Panc1 (cell line): Measurements from ENCODE around the gene NPTXR. TPM values are rescaled to one million over a fixed set of nuclear protein-coding genes. Genes with fewer than 3 reads are reported as not detected.

Source experiments
- ATAC-seq: fragments of 200-7000 bp; cut with Tn5 transposase; 2 replicates; pipeline ENCODE4 v1.9.1; 2020; ENCODE audit warnings: mild to moderate bottlenecking, moderate library complexity
- BruUV-seq: library from RNA; stranded (reverse); fragments of 400-500 nt; replicated peaks from 2 replicates; lab custom pipeline; 2021; lab: Mats Ljungman, UMichigan
- CTCF ChIA-PET: fragments of 300-600 bp; sonication (Branson Sonifier 250); formaldehyde crosslinking; loops from one replicate; lab custom pipeline; 2022; ENCODE audit warnings: antibody characterized with exemption; lab: Charles Lee
- POLR2A ChIA-PET: fragments of 300-600 bp; sonication (Branson Sonifier 250); formaldehyde crosslinking; loops from one replicate; lab custom pipeline; 2022; ENCODE audit warnings: antibody characterized with exemption; lab: Charles Lee
- DNase-seq: peaks from one replicate; pipeline ENCODE4 v3.0.0-alpha.2; 2010; ENCODE audit warnings: low read depth, low spot score
- H3K27ac ChIP-seq: 2 replicates; pipeline ENCODE4 v1.5.1; 2011; ENCODE audit warnings: mild to moderate bottlenecking, low read length, inconsistent platforms
- H3K27me3 ChIP-seq: fragments of 200-500 bp; sonication (Bioruptor generic); 2 replicates; pipeline ENCODE4 v1.6.0; 2014; ENCODE audit warnings: low read length, inconsistent platforms; ENCODE audit not compliant: control insufficient read depth, insufficient read depth
- H3K36me3 ChIP-seq: fragments of 200-500 bp; sonication (Bioruptor generic); 2 replicates; pipeline ENCODE4 v1.5.1; 2014; ENCODE audit warnings: inconsistent platforms, mild to moderate bottlenecking, low read length, moderate library complexity; ENCODE audit not compliant: control insufficient read depth, insufficient read depth
- H3K4me1 ChIP-seq: 2 replicates; pipeline ENCODE4 v1.5.1; 2011; ENCODE audit warnings: inconsistent platforms, mild to moderate bottlenecking, low read length, moderate library complexity; ENCODE audit not compliant: control insufficient read depth, insufficient read depth
- H3K4me3 ChIP-seq, 2 experiments: 2 replicates each; pipeline ENCODE4 v1.5.1; 2011 to 2012; ENCODE audit warnings: low read depth in 2 of 2, low read length in 2 of 2, mild to moderate bottlenecking in 2 of 2, inconsistent platforms in 1 of 2, moderate library complexity in 1 of 2
- H3K9me3 ChIP-seq: fragments of 200-500 bp; sonication (Bioruptor generic); 2 replicates; pipeline ENCODE4 v1.5.1; 2014; ENCODE audit warnings: low read depth, mild to moderate bottlenecking, inconsistent platforms, low read length, moderate library complexity; ENCODE audit not compliant: control insufficient read depth, insufficient read depth
- CTCF ChIP-seq: fragments of 450-650 bp; IDR thresholded peaks from 2 replicates; pipeline ENCODE4 v1.5.1; 2017; ENCODE audit warnings: mild to moderate bottlenecking
- POLR2AphosphoS5 ChIP-seq: IDR thresholded peaks from 2 replicates; pipeline ENCODE4 v1.6.1; 2012; ENCODE audit warnings: mild to moderate bottlenecking, low read depth, low read length, moderate library complexity
- REST ChIP-seq, 2 experiments: IDR thresholded peaks; 2 replicates each; pipeline ENCODE4 v1.6.1; 2011 to 2012; ENCODE audit warnings: low read depth in 2 of 2, control low read depth in 1 of 2, low read length in 1 of 2, mild to moderate bottlenecking in 1 of 2, moderate library complexity in 1 of 2; ENCODE audit not compliant: insufficient read depth in 1 of 2
- SIN3A ChIP-seq: IDR thresholded peaks from 2 replicates; pipeline ENCODE4 v1.6.1; 2012; ENCODE audit warnings: low read depth, mild to moderate bottlenecking, low read length, moderate library complexity, borderline replicate concordance; ENCODE audit not compliant: insufficient read depth
- TCF7L2 ChIP-seq: IDR thresholded peaks from 2 replicates; pipeline ENCODE4 v1.6.1; 2011; ENCODE audit warnings: mild to moderate bottlenecking, low read depth, low read length, inconsistent platforms
- in situ Hi-C: cut with HindIII; loops from 2 replicates; pipeline ENCODE4 v1.10.0; 2016; ENCODE audit warnings: low sequenced_read_pairs, low pct_unique_long_range_greater_than_20kb
- intact Hi-C: fragments of 100-400 bp; cut with micrococcal nuclease; formaldehyde crosslinking; loops from one replicate; pipeline ENCODE4 v1.10.0; 2022; ENCODE audit not compliant: unreplicated experiment
- total RNA-seq: library from RNA; stranded (reverse); gene quantifications from one replicate; pipeline ENCODE4 v1.2.1, GENCODE V29; 2021; ENCODE audit not compliant: unreplicated experiment

The NPTXR gene
- total RNA-seq, 1 experiment from 2014 or later: 32.6 TPM

GRCh38 chr22:38873469-38874411, 29.9 kb upstream of the NPTXR start:
- no TSS peak for BruUV-seq
- H3K27me3 ChIP-seq: no peaks in the 10 kb centered on the region
- intact Hi-C loops: loop anchor here (10.0 kb wide), 1 partner anchor 51 kb away; no protein-coding TSS in a partner anchor
- H3K36me3 ChIP-seq: no peaks in the 10 kb centered on the region; the same call in 1 of the 2 replicates
- POLR2A ChIA-PET: no interaction called here
- H3K27ac ChIP-seq: peak overlapping the region; percentile 83
- in situ Hi-C loops: no loop called here
- peaks cover 21% of the 10 kb centered on the region for H3K4me1 ChIP-seq
- H3K9me3 ChIP-seq: no peaks in the 10 kb centered on the region
- no peak for ATAC-seq
- TF ChIP-seq POLR2AphosphoS5: no peak
- no peak for TF ChIP-seq REST (IDR thresholded peaks at IDR 0.05; ENCODE audit: insufficient read depth in 1 of 2, low read depth in 2 of 2, low read length in 1 of 2)
- TF ChIP-seq CTCF: no peak
- no peak for TF ChIP-seq TCF7L2
- TF ChIP-seq SIN3A: no peak
- CTCF ChIA-PET: no interaction called here
- H3K4me3 ChIP-seq: peak overlapping the region; percentile 63 to 74; a peak in 3 of 4 replicates
- no peak for DNase-seq

- no peaks in the 10 kb centered on the region for H3K27me3 ChIP-seq
- ChIA-PET CTCF (no interaction called here), POLR2A (no interaction called here)
- BruUV-seq: no TSS peak
- in situ Hi-C loops: no loop called here
- H3K36me3 ChIP-seq: no peaks in the 10 kb centered on the region; the same call in 1 of the 2 replicates
- H3K9me3 ChIP-seq: no peaks in the 10 kb centered on the region
- peaks cover 23% of the 10 kb centered on the region for H3K4me1 ChIP-seq
- DNase-seq: no peak
- peak overlapping the region; percentile 63 to 74 for H3K4me3 ChIP-seq
- peak; percentile 17; the same call in 1 of the 2 replicates for ATAC-seq
- TF ChIP-seq CTCF (no peak), TCF7L2 (no peak), SIN3A (no peak), REST (IDR thresholded peaks at IDR 0.05; ENCODE audit: insufficient read depth in 1 of 2, low read depth in 2 of 2, low read length in 1 of 2) (no peak), POLR2AphosphoS5 (no peak)
- intact Hi-C loops: loop anchor here (10.0 kb wide), 1 partner anchor 52 kb away; no protein-coding TSS in a partner anchor
- H3K27ac ChIP-seq: peak overlapping the region; percentile 83
These were observed 29.0 kb upstream of the NPTXR start for GRCh38 chr22:38872831-38873248.
